Activated CD8-positive, alpha-beta memory T cell treated with anti-CD3 and anti-CD28 coated beads, Interleukin-2, amount 50 U/mL, for 1 hour (primary cell): Measurements from ENCODE around the gene IFNL2.
"Not testable (repeated sequence)": the region's sequence is repeated elsewhere in the genome, so short reads cannot be mapped to it uniquely, and the experiment has no call there.

ENCODE experiments used
- DNase-seq: peaks from one replicate; pipeline ENCODE4 v3.0.0-alpha.2; 2020; ENCODE audit errors: extremely low read depth

The IFNL2 gene

GRCh38 chr19:39297931-39298634 is 29.9 kb downstream of the IFNL2 start:
- peak; percentile 10 for DNase-seq

- DNase-seq: no peak
Observed at GRCh38 chr19:39299404-39299803, 31.2 kb downstream of the IFNL2 start.

DNA sequence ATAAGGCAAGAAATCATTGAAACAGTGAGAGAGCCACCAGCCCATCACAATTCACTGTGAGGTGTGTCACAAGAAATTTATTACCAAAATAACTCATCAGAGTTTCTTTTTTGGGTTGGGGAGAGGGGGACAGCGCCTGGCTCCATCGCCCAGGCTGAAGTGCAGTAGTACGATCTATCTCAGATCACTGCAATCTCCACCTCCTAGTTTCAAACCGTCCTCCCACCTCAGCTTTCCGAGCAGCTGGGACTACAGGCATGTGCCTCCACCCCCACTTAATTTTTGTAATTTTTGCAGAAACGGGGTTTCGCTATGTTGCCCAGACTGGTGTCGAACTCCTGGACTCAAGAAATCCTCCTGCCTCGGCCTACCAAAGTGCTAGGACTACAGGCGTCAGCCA is 31.6 kb downstream of the IFNL2 start:
- DNase-seq: no peak

DNA sequence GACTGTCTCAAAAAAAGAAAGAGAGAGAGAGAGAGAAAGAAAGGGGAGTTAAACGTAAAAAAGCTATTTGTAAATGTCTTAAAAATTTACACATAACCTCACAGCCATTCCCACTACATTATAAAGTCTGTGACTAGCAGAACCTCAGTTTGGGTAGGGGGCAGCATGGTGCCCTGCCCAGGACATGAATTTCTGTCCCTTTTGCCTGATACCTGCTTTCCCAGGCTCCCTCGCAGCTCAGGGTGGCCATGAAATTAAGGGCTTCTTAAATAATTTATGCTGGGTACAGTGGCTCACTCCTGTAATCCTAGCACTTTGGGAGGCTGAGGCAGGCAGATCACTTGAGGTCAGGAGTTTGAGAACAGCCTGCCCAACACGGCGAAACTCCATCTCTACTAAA is 32.8 kb downstream of the IFNL2 start:
- no peak for DNase-seq

DNA sequence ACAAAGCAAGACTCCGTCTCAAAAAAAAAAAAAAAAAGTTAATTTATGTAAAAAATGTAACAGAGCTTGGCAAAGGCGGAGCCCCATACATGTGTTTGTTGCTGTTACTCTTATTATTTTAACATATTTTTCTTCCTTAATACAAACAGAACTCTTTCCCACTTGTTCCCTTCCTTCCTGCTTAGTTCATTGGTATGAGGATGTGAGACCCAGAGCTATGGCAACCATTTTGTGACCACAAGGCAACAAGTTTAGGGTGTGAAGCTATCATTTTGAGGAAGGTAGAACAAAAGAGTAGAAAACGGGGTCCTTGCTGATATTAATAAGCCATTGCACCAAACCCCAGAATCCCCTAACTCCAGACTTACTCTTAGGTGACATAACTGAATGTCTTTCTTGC is 33.4 kb downstream of the IFNL2 start:
- no peak for DNase-seq

DNA sequence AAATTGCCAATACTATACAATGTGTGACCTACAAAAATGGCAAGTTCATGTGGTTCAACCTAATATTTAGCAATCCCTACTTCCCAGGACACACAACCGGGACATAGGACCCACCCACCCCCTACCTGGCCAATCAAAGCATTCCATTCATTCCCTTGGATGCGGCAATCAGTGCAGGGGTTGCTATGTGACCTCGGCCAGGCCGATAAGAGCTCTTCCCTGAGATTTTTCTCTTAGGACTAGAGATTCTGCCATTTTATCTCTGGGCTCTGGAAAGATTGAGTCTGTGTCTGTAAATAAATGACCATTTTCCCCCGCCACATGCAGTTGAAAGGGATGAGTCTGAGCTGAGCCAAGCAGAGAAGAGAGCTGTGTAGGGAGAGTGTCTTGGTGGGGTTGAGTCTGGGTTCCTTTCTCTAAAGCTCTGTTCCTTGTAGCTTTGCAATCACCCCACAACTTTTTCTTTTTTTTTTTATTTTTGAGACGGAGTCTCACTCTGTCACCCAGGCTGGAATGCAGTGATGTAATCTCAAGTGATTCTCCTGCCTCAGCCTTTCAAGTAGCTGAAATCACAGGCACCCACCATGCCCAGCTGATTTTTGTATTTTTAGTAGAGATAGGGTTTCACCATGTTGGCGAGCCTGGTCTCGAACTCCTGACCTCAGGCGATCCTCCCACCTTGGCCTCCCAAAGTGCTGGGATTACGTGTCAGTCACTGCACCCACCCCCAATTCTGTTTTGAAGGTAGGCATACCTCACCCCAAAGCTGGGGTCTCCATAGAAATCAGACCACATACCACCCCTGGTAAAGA is 35.4 kb downstream of the IFNL2 start:
- DNase-seq: no peak

- no peak for DNase-seq
Observed at GRCh38 chr19:39304185-39304513, 36.0 kb downstream of the IFNL2 start.

DNA sequence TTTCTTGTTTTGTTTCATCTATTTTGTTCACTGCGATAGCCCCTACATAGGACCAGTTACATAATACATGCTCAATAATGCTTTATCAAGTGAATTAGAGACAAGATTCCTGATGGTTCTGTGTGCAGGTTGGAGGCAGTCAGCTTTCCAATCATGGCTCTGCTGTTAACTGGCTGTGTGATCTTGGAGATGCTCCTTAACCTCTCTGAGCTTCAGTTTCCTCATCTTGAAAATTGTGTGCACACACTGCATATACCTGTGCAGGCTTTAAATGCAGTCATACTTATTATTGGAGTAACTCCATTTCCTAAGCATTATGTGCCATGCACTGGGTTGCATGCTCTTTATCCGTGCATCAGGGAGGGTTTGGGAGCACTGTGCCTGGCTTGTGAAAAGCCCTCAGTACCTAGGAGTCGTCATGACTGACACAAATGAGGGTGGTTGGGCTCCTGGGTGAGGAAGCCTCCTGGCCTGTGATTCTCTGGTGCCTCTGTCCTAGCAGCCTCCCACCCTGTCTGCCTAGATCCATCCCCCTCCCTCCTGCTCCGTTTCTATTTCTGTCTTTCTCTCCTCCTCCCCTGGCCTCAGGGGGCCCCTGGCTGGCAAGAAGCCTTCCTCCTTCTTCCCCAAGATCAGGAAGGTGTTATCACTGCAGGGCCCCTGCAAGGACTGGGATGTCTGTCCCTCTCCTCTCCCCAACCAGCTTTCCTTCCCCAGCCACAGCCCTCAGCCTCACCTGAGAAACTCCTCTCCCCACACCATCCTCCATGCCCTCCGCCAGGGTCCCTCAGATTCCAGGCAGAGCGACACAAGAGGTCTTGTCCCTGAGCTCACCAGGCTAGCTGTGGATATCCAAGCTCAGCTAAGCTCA is 36.7 kb downstream of the IFNL2 start:
- DNase-seq: no peak

GRCh38 chr19:39306075-39306474 is 37.9 kb downstream of the IFNL2 start:
- no peak for DNase-seq

GRCh38 chr19:39307046-39307821 is 39.0 kb downstream of the IFNL2 start:
- no peak for DNase-seq

DNA sequence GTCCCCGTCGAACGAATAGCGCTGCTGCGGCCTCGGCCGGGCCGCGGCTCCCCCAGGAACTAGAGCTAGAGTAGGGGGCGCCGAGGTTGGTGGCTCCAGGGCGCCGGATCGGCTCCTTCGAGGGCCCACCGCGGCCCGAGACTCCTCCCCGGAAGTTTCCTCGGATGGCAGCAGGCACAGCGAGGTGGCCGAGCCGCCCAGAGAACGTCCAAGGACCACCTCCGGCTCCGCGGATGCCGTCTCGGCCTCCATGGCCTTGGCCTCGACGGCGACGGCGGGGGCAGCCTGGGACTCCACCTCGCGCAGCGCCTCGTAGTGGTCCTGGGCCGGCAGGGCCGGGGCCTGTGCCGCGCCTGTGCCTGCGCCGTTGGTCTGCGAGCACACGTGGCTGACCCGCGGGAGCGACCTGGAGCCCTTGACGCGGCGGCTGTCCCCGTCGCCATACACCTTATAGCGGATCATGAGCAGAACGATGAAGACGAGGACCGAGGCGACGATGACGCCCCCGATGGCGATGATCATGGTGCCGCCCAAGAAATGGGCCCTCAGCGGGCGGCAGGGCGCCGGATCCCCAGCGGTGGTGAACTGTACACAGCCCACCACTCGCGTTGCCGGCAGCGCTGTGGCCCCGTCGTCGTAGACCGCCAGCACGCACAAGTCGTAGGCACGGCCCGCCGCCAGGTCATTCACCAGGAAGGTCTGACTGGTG is 39.8 kb downstream of the IFNL2 start:
- no peak for DNase-seq

DNA sequence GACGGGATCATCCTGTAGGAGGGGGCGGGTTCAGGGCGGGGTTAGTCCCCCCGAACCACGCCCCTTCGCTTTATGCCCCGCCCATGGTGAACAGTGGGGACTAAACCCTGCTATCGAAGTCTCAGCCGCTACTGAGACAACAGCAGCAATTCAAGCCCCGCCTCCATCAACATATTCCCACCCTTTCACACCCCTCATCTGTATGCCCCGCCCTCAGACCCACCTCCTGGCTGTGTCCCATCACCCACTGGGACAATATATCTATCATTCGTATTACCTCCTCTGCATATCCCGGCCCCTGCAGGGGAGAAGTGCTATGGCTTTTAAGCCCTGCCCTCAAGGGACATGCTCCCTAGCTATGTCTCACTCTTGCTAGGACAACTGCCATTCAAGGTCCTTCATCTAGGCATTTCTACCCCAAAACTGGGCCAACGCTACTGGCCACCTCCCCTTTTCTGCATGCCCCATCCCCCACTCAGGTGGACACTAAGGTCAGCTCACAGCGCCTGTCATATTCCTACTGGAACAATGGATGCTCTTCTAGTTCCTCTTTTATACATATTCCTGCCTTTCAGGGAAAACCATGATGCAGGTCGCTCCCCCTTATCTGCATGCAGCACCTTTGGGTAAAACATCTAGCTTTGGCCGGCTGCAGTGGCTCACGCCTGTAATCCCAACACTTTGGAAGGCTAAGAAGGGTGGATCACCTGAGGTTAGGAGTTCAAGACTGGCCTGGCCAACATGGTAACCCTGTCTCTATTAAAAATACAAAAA is 40.5 kb downstream of the IFNL2 start:
- no peak for DNase-seq

DNA sequence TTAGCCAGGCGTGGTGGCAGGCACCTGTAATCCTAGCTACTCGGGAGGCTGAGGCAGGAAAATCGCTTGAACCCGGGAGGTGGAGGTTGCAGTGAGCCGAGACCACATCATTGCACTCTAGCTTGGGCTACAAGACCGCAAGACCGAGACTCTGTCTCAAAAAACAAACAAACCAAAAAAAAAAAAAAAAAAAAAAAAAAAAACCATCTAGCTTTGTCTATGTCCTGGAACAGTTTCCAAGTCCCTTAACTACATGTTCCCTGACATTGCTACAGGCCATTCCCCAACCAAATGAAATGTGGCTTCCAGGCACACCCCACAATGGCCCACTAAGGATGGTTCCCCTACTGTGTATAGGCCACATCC is 41.1 kb downstream of the IFNL2 start:
- DNase-seq: not testable (repeated sequence)

DNA sequence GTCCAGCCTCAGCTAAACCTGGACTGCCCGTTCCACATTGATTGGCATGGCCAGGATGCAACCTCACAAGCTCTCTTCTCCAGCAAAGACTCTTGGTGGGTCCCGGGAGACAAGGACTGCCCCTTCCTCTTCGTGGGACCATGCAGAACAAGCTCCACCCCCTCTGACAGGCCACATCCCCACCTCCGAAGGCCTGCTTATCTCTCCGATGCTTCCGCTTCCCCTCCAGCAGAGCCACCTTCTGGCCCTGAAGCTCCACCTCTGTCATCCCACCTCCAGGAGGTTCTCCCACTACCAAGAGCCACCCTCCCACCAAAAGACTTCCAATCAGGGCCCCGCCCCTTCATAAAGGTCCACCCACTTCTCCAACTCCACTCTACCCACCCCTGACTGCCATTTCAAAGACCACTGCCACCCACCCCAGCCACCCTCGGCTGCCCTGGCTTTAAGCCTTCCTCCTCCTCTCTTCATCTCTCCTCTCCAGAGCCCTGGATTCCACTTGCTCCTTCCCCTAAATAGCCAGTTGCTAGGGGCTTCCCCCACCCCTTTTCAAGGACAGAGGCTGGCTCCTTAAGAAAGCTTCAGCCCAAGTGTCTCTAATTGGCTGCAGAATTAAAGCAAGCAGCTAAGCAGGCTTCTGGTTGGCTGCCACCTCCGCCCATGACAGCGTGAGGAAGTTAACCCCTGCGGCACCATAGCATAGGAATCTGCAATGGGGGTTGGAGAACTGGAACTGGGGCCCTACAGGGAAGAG is 42.5 kb downstream of the IFNL2 start:
- no peak for DNase-seq

GRCh38 chr19:39314016-39314728 is 46.0 kb downstream of the IFNL2 start:
- DNase-seq: no peak

DNA sequence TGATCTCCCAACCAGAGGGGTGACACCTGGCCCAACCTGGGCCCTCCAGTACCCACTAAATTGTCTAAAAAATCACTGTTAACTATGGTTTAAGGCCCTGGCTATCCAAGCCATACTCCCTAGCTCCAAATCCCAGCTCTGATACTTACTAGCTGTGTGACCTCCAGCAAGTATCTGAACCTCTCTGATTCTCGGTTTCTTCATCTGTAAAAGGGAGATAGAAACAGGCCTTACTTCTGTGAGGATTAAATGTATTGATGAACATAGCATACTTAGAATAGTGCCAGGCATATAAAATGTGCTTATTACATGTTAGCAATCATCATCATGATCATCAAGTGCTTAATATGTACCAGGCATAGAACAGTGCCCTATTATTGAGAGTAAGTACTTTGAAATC is 47.7 kb downstream of the IFNL2 start:
- DNase-seq: no peak

DNA sequence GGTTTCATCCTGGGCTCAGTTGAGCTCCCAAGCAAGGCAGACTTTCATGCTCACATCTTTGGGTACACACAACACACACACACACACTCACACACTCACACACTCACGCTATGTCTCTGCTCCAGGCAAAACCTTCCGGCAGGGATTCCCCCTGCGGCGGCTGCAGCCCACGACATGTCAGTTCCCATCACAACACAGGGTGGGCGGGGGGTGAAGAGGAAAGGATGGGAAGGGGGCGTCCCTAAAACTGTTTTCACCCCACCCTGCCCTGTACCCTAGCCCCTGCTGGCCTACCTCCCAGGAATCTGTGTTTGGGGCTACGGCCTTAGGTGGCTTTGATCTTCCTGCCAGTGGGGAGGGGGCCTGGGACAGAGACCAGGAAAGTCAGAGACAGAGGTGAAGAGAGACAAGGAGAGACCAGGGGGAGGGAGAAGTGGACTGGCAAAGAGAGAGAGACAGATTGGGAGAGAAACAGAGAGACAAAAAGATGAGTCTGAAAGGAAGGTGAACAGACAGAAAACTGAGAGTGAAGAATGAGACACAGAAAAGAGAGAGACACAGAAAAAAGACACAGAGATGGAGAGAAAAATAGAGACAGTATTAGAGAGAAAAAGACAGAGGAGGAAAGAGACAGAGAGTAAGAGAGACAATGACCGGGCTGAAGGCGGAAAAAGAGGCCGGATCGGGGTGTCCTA is 48.6 kb downstream of the IFNL2 start:
- DNase-seq: no peak

DNA sequence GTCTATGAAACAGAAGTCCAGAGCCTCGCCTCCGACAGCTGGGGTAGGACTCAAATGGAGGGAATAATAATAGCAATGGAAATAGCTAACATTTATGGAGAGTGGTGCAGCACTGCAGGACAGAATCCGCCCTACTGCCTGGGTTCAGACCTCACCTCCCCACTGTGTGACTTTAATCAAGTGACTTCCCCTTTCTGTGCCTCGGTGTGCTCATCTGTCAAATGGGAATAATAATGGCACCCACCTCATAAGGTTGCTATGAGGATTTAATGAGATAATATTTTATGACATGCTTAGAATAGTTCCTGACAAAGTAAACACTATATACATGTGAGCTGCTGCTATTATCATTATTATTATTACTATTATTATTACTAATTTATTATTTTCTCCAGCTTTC is 49.3 kb downstream of the IFNL2 start:
- no peak for DNase-seq
